Measurements from ENCODE around the gene METTL26. TPM values are rescaled to one million over a fixed set of nuclear protein-coding genes. Genes with fewer than 3 reads are reported as not detected.

METTL26 gene
- total RNA-seq, 1 experiment from 2014 or later: 149 TPM

DNA sequence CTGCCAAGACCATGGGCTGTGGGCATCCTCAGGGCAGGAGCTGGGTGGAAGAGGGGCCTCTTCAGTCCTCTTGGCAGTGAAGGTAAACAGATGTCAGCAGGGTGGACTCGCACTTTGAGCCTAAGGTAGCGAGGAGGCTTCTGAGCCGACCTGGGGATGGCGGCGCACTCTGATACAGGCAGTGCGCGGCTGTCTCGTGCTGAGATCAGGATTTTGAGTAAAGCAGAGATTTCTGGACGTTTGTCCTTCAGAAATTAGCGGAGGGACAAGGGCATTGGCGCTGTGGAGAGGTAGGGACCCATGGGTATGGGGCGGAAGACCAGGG lies 39.4 kb downstream of the METTL26 start:
- Histone ChIP-seq H3K79me2 (ENCODE audit: low read length) (peaks cover 16% of the 10 kb centered on the region), H3K27me3 (ENCODE audit: low read length) (no peaks in the 10 kb centered on the region), H3K9me3 (ENCODE audit: low read length) (no peaks in the 10 kb centered on the region), H3K9me2 (replicated peaks; ENCODE audit: insufficient read depth, low read length) (no peaks in the 10 kb centered on the region), H4K20me1 (ENCODE audit: insufficient read depth, low read depth, low read length) (peaks cover 30% of the 10 kb centered on the region), H3K4me2 (ENCODE audit: low read depth, low read length, poor library complexity, severe bottlenecking) (no peak overlapping the region), H3K4me1 (ENCODE audit: low read length) (peaks cover 31% of the 10 kb centered on the region), H3K9ac (ENCODE audit: low read length) (no peak overlapping the region), H3K4me3 (ENCODE audit: low read length) (no peak overlapping the region), H3K36me3 (ENCODE audit: insufficient read depth, low read length) (0 out of 2 replicates have a peak, but pooled peaks cover 2% of the 10 kb centered on the region), H2AFZ (ENCODE audit: low read length) (no peak overlapping the region), H3K27ac (ENCODE audit: low read length) (no peak overlapping the region)
- DNase-seq: no peak

DNA sequence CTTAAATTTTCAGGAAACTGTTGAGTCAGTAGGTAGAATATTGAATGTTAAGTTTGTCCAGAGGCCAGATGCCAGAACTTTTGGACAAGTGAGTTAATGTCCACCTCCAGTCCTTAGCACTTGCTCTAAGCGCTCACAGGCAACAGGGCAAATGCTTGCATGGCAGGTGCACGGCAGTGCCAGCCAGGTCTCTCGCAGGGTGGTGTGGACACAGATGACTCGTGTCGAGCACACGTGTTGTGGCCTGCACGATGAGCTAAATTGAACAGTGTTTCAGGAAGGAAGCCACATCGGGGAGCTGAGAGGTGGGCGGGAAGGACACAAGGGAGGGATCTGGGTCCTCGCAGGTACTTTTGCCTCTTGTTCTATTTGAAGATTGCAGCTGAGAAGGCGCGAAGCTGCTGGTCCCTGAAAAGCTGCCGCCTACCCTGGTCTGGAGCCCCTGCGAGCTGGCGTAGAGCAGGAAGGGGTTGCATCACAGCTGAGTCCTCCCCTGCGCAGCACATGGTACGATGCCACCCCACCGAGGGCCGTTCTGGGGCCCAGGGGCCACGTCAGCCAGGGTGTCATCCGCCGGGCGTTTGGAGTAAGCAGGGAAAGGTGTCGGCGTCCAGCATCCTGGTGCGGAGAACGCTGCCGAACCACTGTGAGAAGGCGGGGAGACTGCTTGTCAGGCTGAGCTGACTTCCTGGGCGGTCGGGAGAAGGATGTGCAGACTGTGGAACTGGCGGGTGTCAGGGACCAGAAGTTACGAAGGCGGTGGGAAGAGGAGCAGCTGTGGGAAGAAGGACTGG lies 40.0 kb downstream of the METTL26 start:
- Histone ChIP-seq H3K4me3 (ENCODE audit: low read length) (no peak overlapping the region), H3K4me1 (ENCODE audit: low read length) (peaks cover 33% of the 10 kb centered on the region), H3K9ac (ENCODE audit: low read length) (no peak overlapping the region), H4K20me1 (ENCODE audit: insufficient read depth, low read depth, low read length) (peaks cover 34% of the 10 kb centered on the region), H2AFZ (ENCODE audit: low read length) (no peak overlapping the region), H3K36me3 (ENCODE audit: insufficient read depth, low read length) (0 out of 2 replicates have a peak, but pooled peaks cover 2% of the 10 kb centered on the region), H3K4me2 (ENCODE audit: low read depth, low read length, poor library complexity, severe bottlenecking) (no peak overlapping the region), H3K9me3 (ENCODE audit: low read length) (no peaks in the 10 kb centered on the region), H3K27ac (ENCODE audit: low read length) (no peak overlapping the region), H3K9me2 (replicated peaks; ENCODE audit: insufficient read depth, low read length) (no peaks in the 10 kb centered on the region), H3K79me2 (ENCODE audit: low read length) (peaks cover 16% of the 10 kb centered on the region), H3K27me3 (ENCODE audit: low read length) (no peaks in the 10 kb centered on the region)
- DNase-seq: no peak

GRCh38 chr16:595094-595528 lies 41.0 kb downstream of the METTL26 start:
- no peaks in the 10 kb centered on the region for H3K9me3 ChIP-seq (ENCODE audit: low read length)
- no peak overlapping the region for H3K9ac ChIP-seq (ENCODE audit: low read length)
- H4K20me1 ChIP-seq (ENCODE audit: insufficient read depth, low read depth, low read length): peaks cover 42% of the 10 kb centered on the region
- H3K36me3 ChIP-seq (ENCODE audit: insufficient read depth, low read length): 0 out of 2 replicates have a peak, but pooled peaks cover 2% of the 10 kb centered on the region
- no peak overlapping the region for H3K4me3 ChIP-seq (ENCODE audit: low read length)
- H3K4me2 ChIP-seq (ENCODE audit: low read depth, low read length, poor library complexity, severe bottlenecking): no peak overlapping the region
- no peak overlapping the region for H3K27ac ChIP-seq (ENCODE audit: low read length)
- peak; percentile 26 for DNase-seq
- H3K9me2 ChIP-seq (replicated peaks; ENCODE audit: insufficient read depth, low read length): no peaks in the 10 kb centered on the region
- H2AFZ ChIP-seq (ENCODE audit: low read length): no peak overlapping the region
- peaks cover 16% of the 10 kb centered on the region for H3K79me2 ChIP-seq (ENCODE audit: low read length)
- H3K4me1 ChIP-seq (ENCODE audit: low read length): peaks cover 36% of the 10 kb centered on the region
- H3K27me3 ChIP-seq (ENCODE audit: low read length): no peaks in the 10 kb centered on the region

- H3K9me2 ChIP-seq (replicated peaks; ENCODE audit: insufficient read depth, low read length): no peaks in the 10 kb centered on the region
- H4K20me1 ChIP-seq (ENCODE audit: insufficient read depth, low read depth, low read length): peaks cover 40% of the 10 kb centered on the region
- H3K36me3 ChIP-seq (ENCODE audit: insufficient read depth, low read length): no peaks in the 10 kb centered on the region
- peak overlapping the region; percentile 24 for H3K4me2 ChIP-seq (ENCODE audit: low read depth, low read length, poor library complexity, severe bottlenecking)
- H3K27me3 ChIP-seq (ENCODE audit: low read length): no peaks in the 10 kb centered on the region
- peak overlapping the region; percentile 11; the same call in 1 of the 2 replicates for H3K9ac ChIP-seq (ENCODE audit: low read length)
- H3K4me3 ChIP-seq (ENCODE audit: low read length): no peak overlapping the region
- H2AFZ ChIP-seq (ENCODE audit: low read length): no peak overlapping the region
- DNase-seq: peak; percentile 27
- H3K9me3 ChIP-seq (ENCODE audit: low read length): no peaks in the 10 kb centered on the region
- peaks cover 16% of the 10 kb centered on the region for H3K79me2 ChIP-seq (ENCODE audit: low read length)
- no peak overlapping the region for H3K27ac ChIP-seq (ENCODE audit: low read length)
- H3K4me1 ChIP-seq (ENCODE audit: low read length): peaks cover 33% of the 10 kb centered on the region
These were observed 42.3 kb downstream of the METTL26 start for GRCh38 chr16:593807-594206.

- Histone ChIP-seq H3K27ac (ENCODE audit: low read length) (no peak overlapping the region), H3K79me2 (ENCODE audit: low read length) (peaks cover 16% of the 10 kb centered on the region), H3K9ac (ENCODE audit: low read length) (peak overlapping the region; percentile 11; the same call in 1 of the 2 replicates), H3K4me3 (ENCODE audit: low read length) (no peak overlapping the region), H2AFZ (ENCODE audit: low read length) (no peak overlapping the region), H3K4me1 (ENCODE audit: low read length) (peaks cover 33% of the 10 kb centered on the region), H3K27me3 (ENCODE audit: low read length) (no peaks in the 10 kb centered on the region), H3K4me2 (ENCODE audit: low read depth, low read length, poor library complexity, severe bottlenecking) (peak overlapping the region; percentile 24), H3K9me3 (ENCODE audit: low read length) (no peaks in the 10 kb centered on the region), H4K20me1 (ENCODE audit: insufficient read depth, low read depth, low read length) (peaks cover 40% of the 10 kb centered on the region), H3K9me2 (replicated peaks; ENCODE audit: insufficient read depth, low read length) (no peaks in the 10 kb centered on the region), H3K36me3 (ENCODE audit: insufficient read depth, low read length) (no peaks in the 10 kb centered on the region)
- DNase-seq: no peak
These were observed 42.7 kb downstream of the METTL26 start for GRCh38 chr16:593406-593805.

- Histone ChIP-seq H3K9ac (ENCODE audit: low read length) (peak overlapping the region; percentile 11; the same call in 1 of the 2 replicates), H3K9me2 (replicated peaks; ENCODE audit: insufficient read depth, low read length) (no peaks in the 10 kb centered on the region), H3K79me2 (ENCODE audit: low read length) (peaks cover 22% of the 10 kb centered on the region), H3K4me2 (ENCODE audit: low read depth, low read length, poor library complexity, severe bottlenecking) (peak overlapping the region; percentile 24), H3K4me1 (ENCODE audit: low read length) (peaks cover 39% of the 10 kb centered on the region), H3K9me3 (ENCODE audit: low read length) (no peaks in the 10 kb centered on the region), H2AFZ (ENCODE audit: low read length) (no peak overlapping the region), H3K27ac (ENCODE audit: low read length) (no peak overlapping the region), H3K4me3 (ENCODE audit: low read length) (no peak overlapping the region), H4K20me1 (ENCODE audit: insufficient read depth, low read depth, low read length) (peaks cover 40% of the 10 kb centered on the region), H3K36me3 (ENCODE audit: insufficient read depth, low read length) (no peaks in the 10 kb centered on the region), H3K27me3 (ENCODE audit: low read length) (no peaks in the 10 kb centered on the region)
- no peak for DNase-seq
These were observed 43.4 kb downstream of the METTL26 start for GRCh38 chr16:592518-593306.

- H2AFZ ChIP-seq (ENCODE audit: low read length): no peak overlapping the region
- no peak overlapping the region for H3K4me3 ChIP-seq (ENCODE audit: low read length)
- H3K79me2 ChIP-seq (ENCODE audit: low read length): peaks cover 22% of the 10 kb centered on the region
- H4K20me1 ChIP-seq (ENCODE audit: insufficient read depth, low read depth, low read length): peaks cover 40% of the 10 kb centered on the region
- no peak overlapping the region for H3K27ac ChIP-seq (ENCODE audit: low read length)
- peaks cover 45% of the 10 kb centered on the region for H3K4me1 ChIP-seq (ENCODE audit: low read length)
- peak overlapping the region; percentile 36; the same call in 1 of the 2 replicates for H3K9ac ChIP-seq (ENCODE audit: low read length)
- no peaks in the 10 kb centered on the region for H3K36me3 ChIP-seq (ENCODE audit: insufficient read depth, low read length)
- no peaks in the 10 kb centered on the region for H3K27me3 ChIP-seq (ENCODE audit: low read length)
- no peak overlapping the region for H3K4me2 ChIP-seq (ENCODE audit: low read depth, low read length, poor library complexity, severe bottlenecking)
- no peaks in the 10 kb centered on the region for H3K9me3 ChIP-seq (ENCODE audit: low read length)
- peak; percentile 27 for DNase-seq
- no peaks in the 10 kb centered on the region for H3K9me2 ChIP-seq (replicated peaks; ENCODE audit: insufficient read depth, low read length)
These were observed 44.1 kb downstream of the METTL26 start for GRCh38 chr16:591892-592517.

- no peaks in the 10 kb centered on the region for H3K9me2 ChIP-seq (replicated peaks; ENCODE audit: insufficient read depth, low read length)
- H3K4me1 ChIP-seq (ENCODE audit: low read length): peaks cover 45% of the 10 kb centered on the region
- no peak for DNase-seq
- no peak overlapping the region for H2AFZ ChIP-seq (ENCODE audit: low read length)
- no peaks in the 10 kb centered on the region for H3K27me3 ChIP-seq (ENCODE audit: low read length)
- no peak overlapping the region for H3K9ac ChIP-seq (ENCODE audit: low read length)
- peaks cover 46% of the 10 kb centered on the region for H4K20me1 ChIP-seq (ENCODE audit: insufficient read depth, low read depth, low read length)
- H3K27ac ChIP-seq (ENCODE audit: low read length): no peak overlapping the region
- H3K36me3 ChIP-seq (ENCODE audit: insufficient read depth, low read length): no peaks in the 10 kb centered on the region
- H3K4me3 ChIP-seq (ENCODE audit: low read length): no peak overlapping the region; the same call in 1 of the 2 replicates
- peak overlapping the region; percentile 88 for H3K4me2 ChIP-seq (ENCODE audit: low read depth, low read length, poor library complexity, severe bottlenecking)
- peaks cover 20% of the 10 kb centered on the region for H3K79me2 ChIP-seq (ENCODE audit: low read length)
- H3K9me3 ChIP-seq (ENCODE audit: low read length): no peaks in the 10 kb centered on the region
These were observed 44.9 kb downstream of the METTL26 start for GRCh38 chr16:591231-591630.

Measured in Karpas-422 (cell line).